HCT116 (cell line): Measurements from ENCODE around the gene PDE7B.

Experiments used
- CTCF ChIP-seq, 3 experiments: fragments of 200-600 bp in 1 of 3; sonication (generic) in 1 of 3; IDR thresholded peaks in 2 of 3; conservative IDR thresholded peaks in 1 of 3; 2 replicates each; pipeline ENCODE4 v1.5.1; 2012 to 2017; ENCODE audit warnings: low read depth in 2 of 3, low read length in 2 of 3, antibody characterized with exemption in 1 of 3, borderline replicate concordance in 1 of 3, control low read depth in 1 of 3, mild to moderate bottlenecking in 1 of 3, mixed read lengths in 1 of 3, mixed run types in 1 of 3, moderate library complexity in 1 of 3; ENCODE audit not compliant: insufficient read depth in 1 of 3
- EZH2 ChIP-seq: fragments of 200-600 bp; sonication (generic); IDR thresholded peaks from 2 replicates; pipeline ENCODE4 v1.6.1; 2017; ENCODE audit warnings: antibody characterized with exemption, mixed run types
- EZH2phosphoT487 ChIP-seq: fragments of 200-600 bp; IDR thresholded peaks from 2 replicates; pipeline ENCODE4 v1.6.1; 2018; ENCODE audit warnings: antibody characterized with exemption, borderline replicate concordance
- JUND ChIP-seq: IDR thresholded peaks from 2 replicates; pipeline ENCODE4 v1.6.1; 2012
- POLR2A ChIP-seq: IDR thresholded peaks from 2 replicates; pipeline ENCODE4 v1.7.0; 2011; ENCODE audit warnings: borderline replicate concordance; ENCODE audit not compliant: insufficient read depth, insufficient read length; ENCODE audit errors: extremely low read depth

GRCh38 chr6:136088693-136089092 is 237.2 kb downstream of the PDE7B start:
- TF ChIP-seq EZH2 (no peak), CTCF (IDR thresholded peaks at IDR 0.05 in 2 of 3, conservative IDR thresholded peaks at IDR 0.05 in 1 of 3; ENCODE audit: borderline replicate concordance in 1 of 3, insufficient read depth in 1 of 3, low read depth in 2 of 3, low read length in 2 of 3) (no peak), POLR2A (no peak), JUND (no peak), EZH2phosphoT487 (no peak)
